TTC549 (cell line): ENCODE results near the gene METAP1D.

Source experiments
- FAIRE-seq: peaks from 2 replicates; lab custom pipeline; 2012; peaks lifted over from hg19 to GRCh38; lab: Jason Lieb, UNC

Gene METAP1D

DNA sequence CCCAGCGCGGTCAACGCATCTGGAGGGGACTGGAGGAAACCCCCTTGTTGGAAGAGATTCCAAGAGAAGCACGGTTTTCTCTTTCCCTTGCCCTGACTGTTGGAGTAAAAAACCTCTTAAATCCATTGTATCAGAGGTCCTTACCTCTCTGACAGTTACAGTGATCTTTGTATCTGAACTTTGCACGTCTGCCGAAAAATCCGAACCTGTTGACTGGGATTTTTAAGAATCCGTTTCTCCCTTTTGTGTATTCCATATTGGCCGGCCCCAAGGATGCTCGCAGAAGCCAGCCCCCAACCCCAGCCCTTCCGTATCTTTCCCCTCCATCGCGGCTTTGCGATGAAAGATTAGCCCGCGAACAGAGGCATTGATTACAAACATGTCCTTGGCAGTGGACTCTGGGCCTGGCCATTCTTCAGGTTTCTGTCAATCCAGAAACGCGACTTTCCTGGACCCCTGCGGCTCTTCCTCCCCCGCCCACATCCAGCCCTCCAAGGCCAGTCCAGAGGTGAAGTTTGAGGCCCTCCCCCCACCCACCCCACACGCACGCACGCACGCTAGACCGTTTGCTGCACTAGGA lies 81.0 kb downstream of the METAP1D start:
- no peak for FAIRE-seq

DNA sequence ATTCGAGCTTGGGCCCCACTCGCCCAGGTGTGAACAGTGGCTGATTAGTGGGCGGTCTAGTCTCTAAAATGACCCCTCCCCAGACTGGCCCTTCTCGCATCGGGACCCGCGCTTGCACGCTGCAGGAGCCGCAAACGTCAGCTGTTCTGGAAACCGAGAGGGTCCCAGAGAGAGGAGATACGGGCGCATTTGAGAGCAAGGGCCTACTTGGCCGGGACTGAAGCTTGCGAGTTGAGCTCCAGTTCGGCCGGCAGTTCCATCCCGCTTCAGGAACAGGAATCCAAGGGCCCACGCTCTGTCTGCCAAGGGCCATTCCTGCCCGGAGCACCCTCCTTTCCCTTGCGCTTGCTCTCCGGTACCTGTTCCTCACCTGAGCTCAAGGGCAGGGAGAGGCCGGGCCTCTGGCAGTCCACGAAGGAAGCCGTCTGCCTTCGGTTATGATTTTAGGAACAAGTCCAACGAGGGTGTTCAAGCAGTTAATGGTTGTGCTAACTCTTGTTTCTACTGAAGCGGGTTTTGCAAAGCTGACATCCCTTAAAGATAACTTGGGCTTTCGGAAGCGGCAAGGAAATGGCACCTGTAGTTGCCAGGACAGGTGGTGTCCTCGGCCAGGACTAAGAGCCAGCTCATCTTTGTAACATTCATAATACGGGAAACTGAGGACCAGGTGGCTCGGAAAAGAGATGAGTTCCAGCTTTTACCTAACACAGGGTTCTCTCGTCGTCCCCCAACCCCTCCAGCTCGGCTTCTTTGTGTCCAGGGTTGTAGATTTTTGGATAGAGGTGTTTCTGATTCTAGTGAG lies 81.7 kb downstream of the METAP1D start:
- no peak for FAIRE-seq

- no peak for FAIRE-seq
Observed at GRCh38 chr2:172082105-172082943, 82.6 kb downstream of the METAP1D start.

DNA sequence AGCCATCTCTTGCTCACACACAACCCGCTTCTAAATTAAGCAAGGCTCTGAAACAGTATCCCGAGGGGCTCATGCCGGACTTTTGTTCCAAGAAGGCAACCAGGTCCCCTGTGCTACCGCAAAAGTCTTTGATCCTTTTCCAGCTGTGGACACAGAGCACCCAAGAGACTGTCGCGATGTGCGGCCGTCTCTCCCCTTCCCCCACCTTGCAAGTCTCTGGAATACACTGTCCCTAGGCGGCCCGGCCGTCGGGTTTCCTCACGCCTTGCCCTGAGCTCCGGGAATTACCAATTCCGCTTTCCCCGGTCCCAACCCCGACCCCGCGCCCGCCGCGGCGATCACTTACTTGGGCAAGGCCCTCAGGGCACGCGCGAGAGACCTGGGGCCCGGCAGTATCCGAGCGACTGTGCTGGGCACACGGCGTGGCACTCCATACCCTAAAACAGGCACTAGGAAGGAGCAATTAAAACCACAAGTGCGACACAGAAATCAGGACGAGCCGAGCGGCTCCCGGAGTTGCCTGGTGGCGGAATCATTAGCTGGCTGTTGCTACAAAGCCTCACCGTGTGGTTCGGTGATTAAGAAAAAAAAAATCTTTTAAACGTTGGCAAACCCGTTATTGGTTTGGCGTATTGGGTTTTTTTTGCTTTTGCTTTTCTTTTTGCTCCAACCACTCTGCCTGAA lies 83.3 kb downstream of the METAP1D start:
- no peak for FAIRE-seq

DNA sequence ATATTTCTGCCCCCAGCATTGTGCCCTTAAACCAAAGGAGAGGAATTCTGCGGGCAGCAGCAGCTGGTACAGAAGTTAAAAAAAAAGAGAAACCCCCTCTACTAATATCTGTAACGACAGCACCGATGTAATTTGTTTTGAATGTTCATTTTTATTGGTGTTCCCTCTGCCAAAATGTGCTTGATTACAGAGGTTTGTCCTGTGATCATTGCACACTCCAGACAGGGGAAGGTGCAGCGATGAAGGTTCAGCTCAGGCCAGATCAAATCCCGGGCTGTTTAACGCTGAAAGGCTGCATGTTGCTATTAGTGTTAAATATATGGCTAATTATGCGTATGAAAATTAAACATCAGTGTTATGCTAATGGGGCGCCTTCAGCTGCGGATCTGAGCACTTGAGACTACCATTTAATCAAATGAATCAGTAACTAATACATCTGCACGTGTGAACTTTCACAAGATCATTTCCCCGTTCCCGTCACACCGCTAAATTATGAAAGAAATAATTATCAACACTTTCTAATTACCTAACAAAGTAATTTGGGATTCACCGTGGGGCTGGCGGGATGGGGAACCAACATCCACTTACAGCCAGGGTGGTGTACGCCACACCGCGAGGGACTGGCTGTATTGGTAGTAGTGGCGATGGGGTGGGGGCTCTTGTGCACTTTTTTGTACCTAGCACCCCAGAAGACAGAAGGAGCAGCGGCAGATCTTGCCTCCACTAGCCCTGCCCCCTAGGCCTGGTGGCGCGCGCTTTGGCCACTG lies 84.1 kb downstream of the METAP1D start:
- no peak for FAIRE-seq

DNA sequence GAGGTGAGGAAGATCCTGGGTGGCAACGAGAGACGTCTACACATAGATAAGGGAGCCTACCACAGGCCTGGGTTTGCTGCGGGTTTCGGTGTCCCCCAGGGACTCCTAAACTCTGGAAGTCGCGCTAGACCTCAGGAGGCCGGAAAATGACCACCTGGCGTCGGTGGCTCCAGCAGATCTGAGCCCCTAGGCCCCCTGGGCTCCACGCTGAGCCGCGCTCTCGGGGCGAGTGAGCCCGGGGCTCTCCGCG lies 84.6 kb downstream of the METAP1D start:
- no peak for FAIRE-seq

GRCh38 chr2:172084645-172085459 lies 85.1 kb downstream of the METAP1D start:
- FAIRE-seq: peak; percentile 88

GRCh38 chr2:172085460-172086159 lies 85.9 kb downstream of the METAP1D start, which contains the start of gene DLX1:
Gene DLX1 (plus strand): TSS chr2:172085507. CDS start chr2:172085678, 171 bp downstream.
- FAIRE-seq: no peak

GRCh38 chr2:172086241-172087206 lies 86.8 kb downstream of the METAP1D start:
- no peak for FAIRE-seq

GRCh38 chr2:172087207-172087779 lies 87.5 kb downstream of the METAP1D start:
- no peak for FAIRE-seq

GRCh38 chr2:172087780-172088244 lies 88.1 kb downstream of the METAP1D start:
- FAIRE-seq: no peak

GRCh38 chr2:172088245-172089004 lies 88.7 kb downstream of the METAP1D start:
- no peak for FAIRE-seq

GRCh38 chr2:172089005-172089504 lies 89.3 kb downstream of the METAP1D start:
- FAIRE-seq: no peak

DNA sequence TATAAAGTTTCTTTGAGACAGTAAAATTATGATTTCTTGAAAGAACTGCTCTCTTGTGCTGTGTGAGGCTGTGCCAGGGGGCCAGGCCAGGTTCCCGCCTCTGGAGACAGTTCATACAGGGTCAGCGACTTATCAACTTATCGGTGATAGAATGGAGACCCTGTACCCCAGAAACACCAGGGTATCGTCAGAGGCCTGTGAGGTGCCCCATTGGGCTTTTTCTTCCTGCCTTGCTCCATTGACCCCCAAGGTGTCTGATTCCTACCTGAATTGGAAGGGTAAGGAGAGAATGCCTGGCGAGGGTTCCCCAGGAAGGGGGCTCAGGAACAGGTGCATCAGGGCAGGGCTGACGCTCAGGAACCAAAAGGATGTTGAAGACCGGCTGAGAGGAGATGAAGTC lies 89.9 kb downstream of the METAP1D start:
- no peak for FAIRE-seq

DNA sequence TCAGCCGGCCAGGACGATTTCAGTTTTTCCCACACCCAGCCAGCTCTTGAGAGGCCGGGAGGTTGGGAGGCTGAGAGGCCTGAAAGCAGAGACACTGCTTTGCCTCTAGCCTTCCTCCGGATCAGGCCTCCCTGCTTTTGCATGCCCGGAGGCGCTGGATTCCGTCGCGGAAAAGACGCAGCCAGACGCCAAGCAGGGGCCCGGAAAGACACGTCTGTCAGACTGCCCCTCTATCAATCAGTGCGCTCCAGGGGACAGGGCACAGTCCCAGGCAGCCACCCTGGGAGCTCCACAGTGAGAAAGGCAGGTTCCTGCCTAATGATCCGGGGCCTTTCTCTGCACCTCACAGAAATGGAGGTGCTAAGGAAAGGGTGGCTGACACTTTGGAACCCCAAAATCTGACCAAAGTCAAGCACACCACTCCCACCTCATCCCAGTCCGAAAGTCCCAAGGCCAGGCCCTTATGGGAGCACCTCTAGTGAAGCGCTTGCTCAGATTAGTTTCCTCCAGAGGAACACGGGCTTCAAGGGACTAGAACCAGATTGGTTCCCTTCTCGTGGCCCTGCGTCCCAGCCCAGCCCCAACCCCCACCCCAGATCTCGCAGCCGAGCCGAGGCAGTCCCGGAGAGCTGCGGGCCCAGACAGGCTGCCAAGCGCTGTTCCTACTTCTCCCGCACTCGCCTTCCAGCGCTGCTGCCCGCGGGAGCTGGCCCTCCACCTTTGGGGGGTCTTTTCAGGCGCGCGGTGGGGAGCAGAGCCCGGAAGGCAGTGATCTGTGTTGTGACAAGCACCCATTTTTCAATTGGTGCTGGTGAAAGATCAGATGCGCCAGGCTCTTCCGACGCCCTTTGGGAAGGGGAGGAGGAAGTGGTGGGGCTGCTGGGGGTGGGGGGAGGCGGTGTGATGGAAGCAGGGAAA lies 90.5 kb downstream of the METAP1D start:
- FAIRE-seq: no peak

- peak; percentile 77 for FAIRE-seq
Observed at GRCh38 chr2:172091000-172091641, 91.4 kb downstream of the METAP1D start.
